Measurements from ENCODE around the gene FBXO46. TPM values are rescaled to one million over a fixed set of nuclear protein-coding genes. Genes with fewer than 3 reads are reported as not detected.
"Not testable (repeated sequence)": the region's sequence is repeated elsewhere in the genome, so short reads cannot be mapped to it uniquely, and the experiment has no call there.

The FBXO46 gene
- total RNA-seq, 1 experiment from 2014 or later, result 7.0 TPM

GRCh38 chr19:45767881-45768654 lies 37.4 kb upstream of the FBXO46 start:
- peak; percentile 39 for DNase-seq (ENCODE audit: low read depth, low spot score)
- in situ Hi-C loops (cut with HindIII; ENCODE audit: low pct_unique_long_range_greater_than_20kb, low sequenced_read_pairs), result no loop called here

GRCh38 chr19:45767410-45767880 lies 36.7 kb upstream of the FBXO46 start:
- DNase-seq (ENCODE audit: low read depth, low spot score), result peak; percentile 33
- in situ Hi-C loops (cut with HindIII; ENCODE audit: low pct_unique_long_range_greater_than_20kb, low sequenced_read_pairs), result no loop called here

- in situ Hi-C loops (cut with HindIII; ENCODE audit: low pct_unique_long_range_greater_than_20kb, low sequenced_read_pairs), result no loop called here
- no peak for DNase-seq (ENCODE audit: low read depth, low spot score)
These were observed 36.2 kb upstream of the FBXO46 start for GRCh38 chr19:45766869-45767346.

GRCh38 chr19:45766296-45766868 lies 35.7 kb upstream of the FBXO46 start:
- in situ Hi-C loops (cut with HindIII; ENCODE audit: low pct_unique_long_range_greater_than_20kb, low sequenced_read_pairs), result no loop called here
- no peak for DNase-seq (ENCODE audit: low read depth, low spot score)

- DNase-seq (ENCODE audit: low read depth, low spot score), result no peak
- in situ Hi-C loops (cut with HindIII; ENCODE audit: low pct_unique_long_range_greater_than_20kb, low sequenced_read_pairs), result no loop called here
These were observed 35.1 kb upstream of the FBXO46 start for GRCh38 chr19:45765702-45766295.

- in situ Hi-C loops (cut with HindIII; ENCODE audit: low pct_unique_long_range_greater_than_20kb, low sequenced_read_pairs), result no loop called here
- no peak for DNase-seq (ENCODE audit: low read depth, low spot score)
These were observed 34.4 kb upstream of the FBXO46 start for GRCh38 chr19:45764945-45765701.

- in situ Hi-C loops (cut with HindIII; ENCODE audit: low pct_unique_long_range_greater_than_20kb, low sequenced_read_pairs), result no loop called here
These were observed 33.8 kb upstream of the FBXO46 start for GRCh38 chr19:45764475-45764874.

GRCh38 chr19:45763691-45764294 lies 33.1 kb upstream of the FBXO46 start:
- in situ Hi-C loops (cut with HindIII; ENCODE audit: low pct_unique_long_range_greater_than_20kb, low sequenced_read_pairs), result no loop called here
- DNase-seq (ENCODE audit: low read depth, low spot score), result no peak

More at GRCh38 chr19:45764475-45764874, 33.8 kb upstream of the FBXO46 start:
- no peak for DNase-seq (ENCODE audit: low read depth, low spot score)

- no peak for DNase-seq (ENCODE audit: low read depth, low spot score)
- in situ Hi-C loops (cut with HindIII; ENCODE audit: low pct_unique_long_range_greater_than_20kb, low sequenced_read_pairs), result no loop called here
These were observed 32.4 kb upstream of the FBXO46 start for GRCh38 chr19:45762870-45763631.

- in situ Hi-C loops (cut with HindIII; ENCODE audit: low pct_unique_long_range_greater_than_20kb, low sequenced_read_pairs), result no loop called here
These were observed 31.0 kb upstream of the FBXO46 start for GRCh38 chr19:45761714-45762113.

GRCh38 chr19:45758921-45759320 lies 28.2 kb upstream of the FBXO46 start:
- in situ Hi-C loops (cut with HindIII; ENCODE audit: low pct_unique_long_range_greater_than_20kb, low sequenced_read_pairs), result no loop called here
- no peak for DNase-seq (ENCODE audit: low read depth, low spot score)

More at GRCh38 chr19:45761714-45762113, 31.0 kb upstream of the FBXO46 start:
- DNase-seq (ENCODE audit: low read depth, low spot score), result no peak

GRCh38 chr19:45757695-45758094 lies 27.0 kb upstream of the FBXO46 start:
- in situ Hi-C loops (cut with HindIII; ENCODE audit: low pct_unique_long_range_greater_than_20kb, low sequenced_read_pairs), result no loop called here

GRCh38 chr19:45754323-45754722 lies 23.6 kb upstream of the FBXO46 start:
- in situ Hi-C loops (cut with HindIII; ENCODE audit: low pct_unique_long_range_greater_than_20kb, low sequenced_read_pairs), result no loop called here
- no peak for DNase-seq (ENCODE audit: low read depth, low spot score)

More at GRCh38 chr19:45757695-45758094, 27.0 kb upstream of the FBXO46 start:
- DNase-seq (ENCODE audit: low read depth, low spot score), result no peak

- DNase-seq (ENCODE audit: low read depth, low spot score), result no peak
These were observed 22.9 kb upstream of the FBXO46 start for GRCh38 chr19:45753548-45753947.

GRCh38 chr19:45752639-45753038 lies 21.9 kb upstream of the FBXO46 start:
- in situ Hi-C loops (cut with HindIII; ENCODE audit: low pct_unique_long_range_greater_than_20kb, low sequenced_read_pairs), result no loop called here
- DNase-seq (ENCODE audit: low read depth, low spot score), result no peak

More at GRCh38 chr19:45753548-45753947, 22.9 kb upstream of the FBXO46 start:
- in situ Hi-C loops (cut with HindIII; ENCODE audit: low pct_unique_long_range_greater_than_20kb, low sequenced_read_pairs), result no loop called here

GRCh38 chr19:45751483-45751882 lies 20.8 kb upstream of the FBXO46 start:
- in situ Hi-C loops (cut with HindIII; ENCODE audit: low pct_unique_long_range_greater_than_20kb, low sequenced_read_pairs); DNase-seq (ENCODE audit: low read depth, low spot score): not testable (repeated sequence)

- DNase-seq (ENCODE audit: low read depth, low spot score), result no peak
- in situ Hi-C loops (cut with HindIII; ENCODE audit: low pct_unique_long_range_greater_than_20kb, low sequenced_read_pairs), result no loop called here
These were observed 16.8 kb upstream of the FBXO46 start for GRCh38 chr19:45747513-45747912.
